Measurements from ENCODE around the gene B4GALT1.
A peak's percentile ranks its signal among the peaks of the same experiment; 100 is the strongest.

The B4GALT1 gene

GRCh38 chr9:33120620-33121019 is 46.5 kb downstream of the B4GALT1 start:
- in situ Hi-C loops (cut with HindIII; ENCODE audit: low sequenced_read_pairs), result no loop called here
- TF ChIP-seq CTCF (IDR thresholded peaks at IDR 0.05; ENCODE audit: low read depth, low read length), result no peak
- DNase-seq (ENCODE audit: low read depth, low spot score), result no peak
- no peak overlapping the region for H3K4me3 ChIP-seq (ENCODE audit: low read depth, low read length)

GRCh38 chr9:33117796-33118195 is 49.3 kb downstream of the B4GALT1 start:
- no peak for TF ChIP-seq CTCF (IDR thresholded peaks at IDR 0.05; ENCODE audit: low read depth, low read length)
- no peak for DNase-seq (ENCODE audit: low read depth, low spot score)
- in situ Hi-C loops (cut with HindIII; ENCODE audit: low sequenced_read_pairs), result no loop called here
- H3K4me3 ChIP-seq (ENCODE audit: low read depth, low read length), result no peak overlapping the region

- DNase-seq (ENCODE audit: low read depth, low spot score), result peak; percentile 58
- H3K4me3 ChIP-seq (ENCODE audit: low read depth, low read length), result no peak overlapping the region
- in situ Hi-C loops (cut with HindIII; ENCODE audit: low sequenced_read_pairs), result no loop called here
- no peak for TF ChIP-seq CTCF (IDR thresholded peaks at IDR 0.05; ENCODE audit: low read depth, low read length)
Measured at GRCh38 chr9:33117306-33117705, 49.8 kb downstream of the B4GALT1 start.

- no peak overlapping the region for H3K4me3 ChIP-seq (ENCODE audit: low read depth, low read length)
- no peak for DNase-seq (ENCODE audit: low read depth, low spot score)
- in situ Hi-C loops (cut with HindIII; ENCODE audit: low sequenced_read_pairs), result no loop called here
- TF ChIP-seq CTCF (IDR thresholded peaks at IDR 0.05; ENCODE audit: low read depth, low read length), result no peak
Measured at GRCh38 chr9:33116860-33117259, 50.3 kb downstream of the B4GALT1 start.

- DNase-seq (ENCODE audit: low read depth, low spot score), result no peak
- H3K4me3 ChIP-seq (ENCODE audit: low read depth, low read length), result no peak overlapping the region
- TF ChIP-seq CTCF (IDR thresholded peaks at IDR 0.05; ENCODE audit: low read depth, low read length), result no peak
- in situ Hi-C loops (cut with HindIII; ENCODE audit: low sequenced_read_pairs), result no loop called here
Measured at GRCh38 chr9:33114746-33115145, 52.4 kb downstream of the B4GALT1 start.

- no peak for TF ChIP-seq CTCF (IDR thresholded peaks at IDR 0.05; ENCODE audit: low read depth, low read length)
- DNase-seq (ENCODE audit: low read depth, low spot score), result no peak
- no peak overlapping the region for H3K4me3 ChIP-seq (ENCODE audit: low read depth, low read length)
- in situ Hi-C loops (cut with HindIII; ENCODE audit: low sequenced_read_pairs), result no loop called here
Measured at GRCh38 chr9:33113799-33114547, 53.2 kb downstream of the B4GALT1 start.

Data from astrocyte of the spinal cord (primary cell).